ENCODE results near the gene ERFL. TPM values are rescaled to one million over a fixed set of nuclear protein-coding genes. Genes with fewer than 3 reads are reported as not detected.

Gene ERFL
- total RNA-seq, 2 donors from 2014 or later, result not detected

DNA sequence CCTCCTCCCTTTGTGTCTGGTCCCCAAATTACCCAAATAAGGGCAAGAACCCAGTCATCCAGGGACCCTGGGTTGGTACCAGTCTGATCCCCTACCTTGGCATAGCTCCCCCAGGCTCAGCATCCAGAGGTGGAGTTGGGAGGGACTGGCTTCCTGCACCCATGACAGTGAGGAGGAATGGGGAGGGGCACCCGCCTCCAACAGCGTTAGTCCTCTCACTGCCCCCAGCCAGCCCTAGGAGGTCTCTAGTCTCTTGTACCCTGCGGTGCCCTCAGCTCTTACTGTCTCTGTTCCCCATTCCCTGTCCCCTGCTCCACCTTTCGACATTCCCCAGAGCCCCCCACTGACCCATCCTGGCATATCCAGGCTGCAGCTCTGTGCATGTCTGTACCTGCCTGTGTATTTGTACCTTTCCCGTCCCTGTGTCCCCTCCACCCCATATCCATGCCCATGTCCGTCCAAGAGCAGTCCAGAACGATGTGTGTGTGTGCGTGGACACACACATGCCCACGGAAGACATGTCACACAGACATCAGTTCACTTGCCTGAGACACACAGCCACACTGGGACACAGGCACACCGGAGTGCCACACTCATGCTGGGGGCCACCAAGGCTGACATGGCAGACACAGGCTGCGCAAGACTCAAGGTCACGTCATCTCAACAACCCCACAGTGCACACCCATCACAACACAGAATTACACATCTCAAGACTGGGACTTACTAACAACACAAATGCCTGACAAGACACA is 17.8 kb downstream of the ERFL start:
- 43 to 45% methylated on average over 7 to 12 of the region's 12 CpGs for WGBS, 2 donors
- ATAC-seq (no peak), DNase-seq (no peak)
- Histone ChIP-seq H3K27ac (no peak overlapping the region), H3K9me3 (no peaks in the 10 kb centered on the region), H3K27me3 (peaks cover 0 to 9% of the 10 kb centered on the region in 2 donors), H3K4me3 (no peak overlapping the region), H3K4me1 (peaks cover 3% of the 10 kb centered on the region), H3K36me3 (replicated peaks in 1 of 2; ENCODE audit: insufficient read depth in 1 of 2, low read depth in 2 of 2) (peaks cover 0 to 8% of the 10 kb centered on the region in 2 donors)
- intact Hi-C loops (cut with DNase I), result no loop called here
- TF ChIP-seq, protein P1, sequence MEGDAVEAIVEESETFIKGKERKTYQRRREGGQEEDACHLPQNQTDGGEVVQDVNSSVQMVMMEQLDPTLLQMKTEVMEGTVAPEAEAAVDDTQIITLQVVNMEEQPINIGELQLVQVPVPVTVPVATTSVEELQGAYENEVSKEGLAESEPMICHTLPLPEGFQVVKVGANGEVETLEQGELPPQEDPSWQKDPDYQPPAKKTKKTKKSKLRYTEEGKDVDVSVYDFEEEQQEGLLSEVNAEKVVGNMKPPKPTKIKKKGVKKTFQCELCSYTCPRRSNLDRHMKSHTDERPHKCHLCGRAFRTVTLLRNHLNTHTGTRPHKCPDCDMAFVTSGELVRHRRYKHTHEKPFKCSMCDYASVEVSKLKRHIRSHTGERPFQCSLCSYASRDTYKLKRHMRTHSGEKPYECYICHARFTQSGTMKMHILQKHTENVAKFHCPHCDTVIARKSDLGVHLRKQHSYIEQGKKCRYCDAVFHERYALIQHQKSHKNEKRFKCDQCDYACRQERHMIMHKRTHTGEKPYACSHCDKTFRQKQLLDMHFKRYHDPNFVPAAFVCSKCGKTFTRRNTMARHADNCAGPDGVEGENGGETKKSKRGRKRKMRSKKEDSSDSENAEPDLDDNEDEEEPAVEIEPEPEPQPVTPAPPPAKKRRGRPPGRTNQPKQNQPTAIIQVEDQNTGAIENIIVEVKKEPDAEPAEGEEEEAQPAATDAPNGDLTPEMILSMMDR (IDR thresholded peaks at IDR 0.05), result no peak
- no peak for TF ChIP-seq POLR2A (IDR thresholded peaks at IDR 0.05)

- no peak overlapping the region for H3K4me3 ChIP-seq
- H3K4me1 ChIP-seq, result peaks cover 2% of the 10 kb centered on the region
- no peak for ATAC-seq
- peaks cover 0 to 8% of the 10 kb centered on the region in 2 donors for H3K27me3 ChIP-seq
- TF ChIP-seq, protein P1 (IDR thresholded peaks at IDR 0.05), result no peak
- TF ChIP-seq POLR2A (IDR thresholded peaks at IDR 0.05), result no peak
- no peak overlapping the region for H3K27ac ChIP-seq
- peaks cover 0 to 10% of the 10 kb centered on the region in 2 donors for H3K36me3 ChIP-seq (replicated peaks in 1 of 2; ENCODE audit: insufficient read depth in 1 of 2, low read depth in 2 of 2)
- H3K9me3 ChIP-seq, result no peaks in the 10 kb centered on the region
- DNase-seq, result no peak
- intact Hi-C loops (cut with DNase I), result no loop called here
- WGBS, 2 donors, result 62 to 75% methylated on average over 6 to 13 of the region's 13 CpGs
Measured at GRCh38 chr19:41909706-41910105, 18.5 kb downstream of the ERFL start.

- intact Hi-C loops (cut with DNase I), result no loop called here
- TF ChIP-seq, protein P1 (IDR thresholded peaks at IDR 0.05), result no peak
- TF ChIP-seq POLR2A (IDR thresholded peaks at IDR 0.05), result no peak
- 59 to 70% methylated on average over 8 to 11 of the region's 11 CpGs for WGBS, 2 donors
- H3K36me3 ChIP-seq (replicated peaks in 1 of 2; ENCODE audit: insufficient read depth in 1 of 2, low read depth in 2 of 2), result peaks cover 0 to 12% of the 10 kb centered on the region in 2 donors
- H3K4me3 ChIP-seq, result no peak overlapping the region
- H3K27ac ChIP-seq, result no peak overlapping the region
- peaks cover 0 to 4% of the 10 kb centered on the region in 2 donors for H3K27me3 ChIP-seq
- H3K4me1 ChIP-seq, result peaks cover 10% of the 10 kb centered on the region
- no peak for DNase-seq
- no peak for ATAC-seq
- no peaks in the 10 kb centered on the region for H3K9me3 ChIP-seq
Measured at GRCh38 chr19:41908724-41909464, 19.4 kb downstream of the ERFL start.

GRCh38 chr19:41907994-41908615 is 20.1 kb downstream of the ERFL start:
- TF ChIP-seq, protein P1 (IDR thresholded peaks at IDR 0.05), result no peak
- TF ChIP-seq POLR2A (IDR thresholded peaks at IDR 0.05), result no peak
- H3K9me3 ChIP-seq, result no peaks in the 10 kb centered on the region
- peaks cover 12% of the 10 kb centered on the region for H3K4me1 ChIP-seq
- intact Hi-C loops (cut with DNase I), result no loop called here
- peaks cover 0 to 18% of the 10 kb centered on the region in 2 donors for H3K36me3 ChIP-seq (replicated peaks in 1 of 2; ENCODE audit: insufficient read depth in 1 of 2, low read depth in 2 of 2)
- DNase-seq, result no peak
- no peaks in the 10 kb centered on the region for H3K27me3 ChIP-seq
- 63 to 79% methylated on average over 4 to 25 of the region's 25 CpGs for WGBS, 2 donors
- no peak for ATAC-seq
- H3K27ac ChIP-seq, result no peak overlapping the region
- H3K4me3 ChIP-seq, result no peak overlapping the region
